ENCODE results near the gene BICDL1.

DNA sequence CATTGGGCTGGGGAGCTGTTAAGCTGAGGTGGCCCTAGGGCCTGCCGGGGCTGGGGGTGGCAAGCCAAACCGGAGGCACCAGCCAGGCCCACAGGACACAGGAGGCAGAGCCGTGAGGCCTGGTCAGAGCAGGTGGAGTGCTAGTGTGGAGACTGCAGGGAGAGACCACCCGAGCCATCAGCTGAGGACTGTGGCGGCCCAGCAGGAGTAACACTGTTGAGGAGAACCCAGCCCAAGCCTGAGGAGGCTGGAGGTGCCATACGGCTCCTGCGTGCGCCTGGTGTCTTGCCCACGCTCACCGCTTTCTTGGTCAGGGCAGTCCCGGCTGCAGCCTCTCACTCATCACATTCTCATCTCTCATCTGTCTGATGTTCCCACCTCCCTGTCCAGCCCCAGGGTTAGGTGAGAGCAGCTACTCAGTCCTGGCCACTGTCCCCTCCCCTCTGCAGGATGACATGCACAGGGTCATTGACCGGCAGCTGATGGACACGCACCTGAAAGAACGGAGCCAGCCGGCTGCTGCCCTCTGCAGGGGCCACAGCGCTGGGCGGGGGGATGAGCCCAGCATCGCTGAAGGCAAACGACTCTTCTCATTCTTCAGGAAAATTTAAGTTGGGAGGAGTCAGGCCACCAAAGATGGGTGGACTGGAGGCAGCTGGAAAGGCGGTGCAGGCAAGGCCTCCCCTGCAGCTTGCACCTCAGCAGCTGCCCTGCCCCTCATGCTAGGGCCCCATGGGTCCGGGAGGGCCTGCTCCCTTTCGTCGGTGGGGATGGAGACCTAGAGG lies 103.7 kb downstream of the BICDL1 start:
- TF ChIP-seq, protein P1, sequence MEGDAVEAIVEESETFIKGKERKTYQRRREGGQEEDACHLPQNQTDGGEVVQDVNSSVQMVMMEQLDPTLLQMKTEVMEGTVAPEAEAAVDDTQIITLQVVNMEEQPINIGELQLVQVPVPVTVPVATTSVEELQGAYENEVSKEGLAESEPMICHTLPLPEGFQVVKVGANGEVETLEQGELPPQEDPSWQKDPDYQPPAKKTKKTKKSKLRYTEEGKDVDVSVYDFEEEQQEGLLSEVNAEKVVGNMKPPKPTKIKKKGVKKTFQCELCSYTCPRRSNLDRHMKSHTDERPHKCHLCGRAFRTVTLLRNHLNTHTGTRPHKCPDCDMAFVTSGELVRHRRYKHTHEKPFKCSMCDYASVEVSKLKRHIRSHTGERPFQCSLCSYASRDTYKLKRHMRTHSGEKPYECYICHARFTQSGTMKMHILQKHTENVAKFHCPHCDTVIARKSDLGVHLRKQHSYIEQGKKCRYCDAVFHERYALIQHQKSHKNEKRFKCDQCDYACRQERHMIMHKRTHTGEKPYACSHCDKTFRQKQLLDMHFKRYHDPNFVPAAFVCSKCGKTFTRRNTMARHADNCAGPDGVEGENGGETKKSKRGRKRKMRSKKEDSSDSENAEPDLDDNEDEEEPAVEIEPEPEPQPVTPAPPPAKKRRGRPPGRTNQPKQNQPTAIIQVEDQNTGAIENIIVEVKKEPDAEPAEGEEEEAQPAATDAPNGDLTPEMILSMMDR (conservative IDR thresholded peaks at IDR 0.05; ENCODE audit: low read depth, low read length) = no peak
- no peak for TF ChIP-seq EZH2phosphoT487 (IDR thresholded peaks at IDR 0.05; ENCODE audit: borderline replicate concordance, low read length)
- TF ChIP-seq EZH2 (IDR thresholded peaks at IDR 0.05; ENCODE audit: low read length, unreplicated experiment) = no peak

All from PC-3 (cell line).